ENCODE results near the gene THSD4. TPM values are rescaled to one million over a fixed set of nuclear protein-coding genes. Genes with fewer than 3 reads are reported as not detected.

Gene THSD4
- total and polyA plus RNA-seq, 2 of the 8 experiments (the other 6 are each of a cell fraction or from before 2014, with no cell fraction given), result 2.5 to 6.2 TPM

DNA sequence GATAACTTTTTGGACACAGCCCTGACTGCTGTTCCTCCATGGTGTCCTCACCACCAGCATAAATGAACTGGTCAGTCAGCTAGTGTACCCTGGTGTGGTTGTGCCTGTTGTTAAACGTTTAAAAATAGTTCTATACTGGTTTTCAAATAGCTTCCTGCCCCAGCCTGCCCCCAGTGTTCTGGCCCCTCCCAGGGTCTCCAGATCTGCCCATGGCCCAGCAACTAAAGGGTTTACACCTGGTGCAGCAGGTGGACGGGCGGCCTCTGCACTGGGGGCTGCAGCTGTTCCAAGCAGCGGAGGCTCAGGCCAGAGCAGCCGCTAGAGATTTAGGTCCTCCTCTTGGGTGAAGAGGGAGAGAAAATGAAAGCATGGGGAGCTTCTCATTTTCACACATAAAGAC lies 689.0 kb downstream of the THSD4 start:
- ChIA-PET CTCF (ENCODE audit: partially characterized antibody) (interaction anchor here (0.6 to 5.6 kb wide), 12 partner anchors 13 to 1270 kb away, joined by 3 to 67 read pairs (median 5); no protein-coding TSS in a partner anchor), POLR2A (ENCODE audit: partially characterized antibody) (no interaction called here)

More for the DNA sequence above, 689.0 kb downstream of the THSD4 start:
- Histone ChIP-seq H2BK5ac (ENCODE audit: low read depth, low read length) (no peak overlapping the region), H4K20me1 (replicated peaks in 1 of 2; ENCODE audit: control insufficient read depth in 1 of 2, insufficient read depth in 2 of 2, low read length in 2 of 2) (no peaks in the 10 kb centered on the region), H3K4me1 (replicated peaks in 1 of 4; ENCODE audit: control insufficient read depth in 3 of 4, insufficient read depth in 4 of 4, low read length in 3 of 4) (peaks cover 12 to 27% (median 21%) of the 10 kb centered on the region in 4 experiments), H3K23me2 (ENCODE audit: low read depth, low read length) (peaks cover 4% of the 10 kb centered on the region; the same call in 1 of the 2 replicates), H2BK12ac (ENCODE audit: low read depth, low read length) (no peak overlapping the region), H2AFZ (ENCODE audit: low read length) (no peak overlapping the region), H2BK15ac (ENCODE audit: low read length) (no peak overlapping the region), H3K56ac (replicated peaks; ENCODE audit: insufficient read length, low read depth, low read length) (no peak overlapping the region), H3K4me3 (ENCODE audit: extremely low read depth in 1 of 4, insufficient read depth in 2 of 4, low read depth in 3 of 4, low read length in 4 of 4) (no peak overlapping the region), H2AK5ac (ENCODE audit: low read depth, low read length) (no peak overlapping the region), H3K27ac (ENCODE audit: low read depth, low read length) (no peak overlapping the region), H3K9ac (replicated peaks in 1 of 4; ENCODE audit: extremely low read depth in 1 of 4, low read depth in 3 of 4, low read length in 3 of 4) (no peak overlapping the region), H3K79me1 (ENCODE audit: low read depth, low read length) (no peaks in the 10 kb centered on the region), H3K23ac (ENCODE audit: insufficient read length) (no peak overlapping the region), H2BK20ac (ENCODE audit: low read length) (no peak overlapping the region), H3K79me2 (ENCODE audit: control insufficient read depth in 1 of 2, insufficient read depth in 2 of 2, low read length in 2 of 2) (no peaks in the 10 kb centered on the region), H3K4me2 (ENCODE audit: insufficient read depth in 1 of 2, low read depth in 2 of 2, low read length in 2 of 2) (no peak overlapping the region), H3K18ac (ENCODE audit: extremely low read depth, low read length) (no peak overlapping the region), H4K91ac (replicated peaks; ENCODE audit: insufficient read length, low read length) (no peak overlapping the region), H4K8ac (ENCODE audit: extremely low read depth, insufficient read depth, low read length) (no peak overlapping the region), H3K36me3 (ENCODE audit: control insufficient read depth in 2 of 4, insufficient read depth in 4 of 4, low read length in 3 of 4) (no peaks in the 10 kb centered on the region), H2BK120ac (replicated peaks; ENCODE audit: low read depth, low read length) (no peak overlapping the region), H4K5ac (ENCODE audit: insufficient read length, low read depth, low read length) (no peak overlapping the region), H3K27me3 (replicated peaks in 1 of 4; ENCODE audit: control insufficient read depth in 3 of 4, extremely low read depth in 1 of 4, insufficient read depth in 3 of 4, low read length in 3 of 4) (no peaks in the 10 kb centered on the region), H3K9me3 (ENCODE audit: insufficient read depth in 2 of 2, low read depth in 1 of 2, low read length in 1 of 2) (no peaks in the 10 kb centered on the region), H3K14ac (ENCODE audit: insufficient read length) (no peak overlapping the region), H3K4ac (replicated peaks; ENCODE audit: insufficient read length, low read depth, low read length) (no peak overlapping the region)
- WGBS, 2 experiments (ENCODE audit: extremely low coverage in 1 of 2, insufficient coverage in 1 of 2, insufficient read length in 1 of 2, insufficient replicate concordance in 2 of 2, low coverage in 1 of 2, low lambda C conversion rate in 2 of 2, missing lambda C conversion rate in 1 of 2), result 85% methylated on average over 5 of the region's 5 CpGs; no CpG with 5 or more reads in 1 of the 2 experiments
- no peak for TF ChIP-seq EZH2 (IDR thresholded peaks at IDR 0.05; ENCODE audit: low read depth, low read length, severe bottlenecking)
- no peak for FAIRE-seq
- no peak for DNase-seq (ENCODE audit: low read depth in 1 of 2, low spot score in 2 of 2)

Data from H1 (cell line).